Endometrial microvascular endothelial cells (primary cell): ENCODE data around the gene DNAJC19. TPM values are rescaled to one million over a fixed set of nuclear protein-coding genes. Genes with fewer than 3 reads are reported as not detected.

Experiments used
- in situ Hi-C: cut with HindIII; loops from 2 replicates; pipeline ENCODE4 v1.10.0; 2017; ENCODE audit warnings: low sequenced_read_pairs, low pct_unique_long_range_greater_than_20kb; ENCODE audit errors: inconsistent ontology term
- total RNA-seq: library from RNA; depleted of rRNA; stranded (reverse); fragments of >200 nt; gene quantifications from one replicate; pipeline ENCODE4 v1.2.3, GENCODE V29; 2015; ENCODE audit errors: inconsistent ontology term

Gene DNAJC19
- total RNA-seq, 1 donor from 2014 or later, result 31.9 TPM

GRCh38 chr3:180970931-180971330 is 18.6 kb downstream of the DNAJC19 start:
- in situ Hi-C loops, result no loop called here

- in situ Hi-C loops, result no loop called here
These were observed 27.0 kb downstream of the DNAJC19 start for GRCh38 chr3:180962530-180962929.

DNA sequence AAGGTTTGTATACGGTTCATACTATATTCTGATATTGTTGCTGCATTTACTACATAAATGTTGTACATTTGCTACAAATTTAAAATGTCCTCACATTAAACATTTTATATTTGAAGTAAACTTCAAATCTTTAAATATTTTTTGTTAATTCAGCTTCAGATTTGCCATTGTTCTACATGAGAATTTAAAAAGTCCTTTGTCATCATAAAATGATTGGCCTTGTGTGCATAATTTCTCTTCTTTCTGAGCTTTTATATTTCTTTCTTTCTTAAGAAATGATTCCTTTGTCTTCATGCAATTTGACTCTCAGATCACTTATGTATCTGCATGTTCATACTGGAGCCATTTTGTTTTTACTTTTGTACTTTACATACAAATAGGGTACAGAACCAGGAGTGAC is 28.0 kb downstream of the DNAJC19 start:
- in situ Hi-C loops, result no loop called here

DNA sequence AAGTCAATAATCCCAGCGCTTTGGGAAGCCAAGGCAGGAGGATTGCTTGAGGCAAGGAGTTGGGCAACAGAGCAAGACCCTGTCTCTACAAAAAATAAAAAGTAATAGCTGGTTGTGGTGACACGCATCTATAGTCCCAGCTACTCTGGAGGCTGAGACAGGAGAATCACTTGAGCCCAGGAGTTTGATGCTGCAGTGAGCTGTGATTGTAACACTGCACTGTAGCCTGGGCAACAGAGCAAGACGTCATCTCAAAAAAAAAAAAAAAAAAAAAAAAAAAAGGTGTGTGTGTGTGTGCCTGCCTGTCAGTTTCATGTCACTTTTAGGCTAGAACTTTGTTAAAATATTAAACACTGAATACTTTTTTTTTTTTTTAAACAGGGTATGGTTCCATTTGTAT is 28.4 kb downstream of the DNAJC19 start:
- in situ Hi-C loops, result no loop called here

DNA sequence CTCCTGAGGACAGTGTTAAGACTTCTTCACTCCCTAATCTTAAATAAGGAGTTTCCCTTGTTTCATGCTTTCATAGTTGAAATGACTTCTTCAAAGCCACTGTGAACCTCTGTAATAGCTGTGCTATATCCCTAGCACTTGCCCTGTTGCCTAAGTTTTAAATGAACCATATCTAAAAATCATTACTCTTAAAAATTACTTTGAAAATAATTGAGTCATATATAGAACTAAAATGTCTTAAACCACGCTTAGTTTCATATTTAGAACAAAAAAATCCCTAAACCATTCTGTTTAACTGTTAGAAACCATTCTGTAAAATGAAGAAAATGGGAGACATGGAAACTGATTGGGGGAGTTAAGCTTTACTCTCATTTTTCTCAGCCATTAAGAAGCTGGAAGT is 29.8 kb downstream of the DNAJC19 start:
- in situ Hi-C loops, result no loop called here

GRCh38 chr3:180947761-180948390 is 41.7 kb downstream of the DNAJC19 start:
- in situ Hi-C loops, result no loop called here

DNA sequence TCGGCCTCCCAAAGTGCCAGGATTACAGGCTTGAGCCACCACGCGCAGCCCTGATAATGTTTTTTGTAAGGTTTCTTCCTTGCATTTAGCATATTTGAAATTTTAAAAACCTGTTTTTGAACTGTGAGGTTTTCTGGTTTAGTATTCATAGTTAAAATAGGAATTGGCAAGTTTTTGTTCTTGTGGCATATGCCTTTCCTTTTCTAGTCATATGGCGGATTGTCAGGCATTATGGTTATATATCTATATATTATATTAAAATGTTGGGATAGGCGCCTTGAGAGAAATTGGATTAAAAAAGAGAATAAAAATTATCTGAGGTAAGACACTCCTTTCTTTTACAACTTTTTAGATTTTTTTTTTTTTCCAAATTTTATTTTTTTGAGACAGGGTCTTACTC is 48.7 kb downstream of the DNAJC19 start:
- in situ Hi-C loops, result no loop called here

GRCh38 chr3:180934638-180935037 is 54.9 kb downstream of the DNAJC19 start:
- in situ Hi-C loops, result no loop called here

Other genes with a start within 250 kb of the DNAJC19 start
- 105 TPM for gene FXR1, start 77.1 kb downstream of the DNAJC19 start, total RNA-seq